22Rv1 (cell line): Measurements from ENCODE around the gene KRT9.

ENCODE experiments used
- CTCF ChIP-seq: fragments of 450-650 bp; IDR thresholded peaks from 2 replicates; pipeline ENCODE4 v1.5.1; 2017; ENCODE audit warnings: mild to moderate bottlenecking
- ZFX ChIP-seq: fragments of 450-650 bp; IDR thresholded peaks from 2 replicates; pipeline ENCODE4 v1.6.1; 2017; ENCODE audit warnings: antibody characterized with exemption, borderline replicate concordance

GRCh38 chr17:41530062-41531048 lies 41.5 kb downstream of the KRT9 start:
- no peak for TF ChIP-seq CTCF
- TF ChIP-seq ZFX, result no peak
